ENCODE data around the gene MCM5. TPM values are rescaled to one million over a fixed set of nuclear protein-coding genes. Genes with fewer than 3 reads are reported as not detected.

The MCM5 gene
- total and polyA plus RNA-seq, 9 donors, result 22.8 to 46.9 (median 36.3) TPM

GRCh38 chr22:35377735-35378134, 22.2 kb upstream of the MCM5 start:
- Histone ChIP-seq H3K27me3 (ENCODE audit: control insufficient read depth, insufficient read depth, low read length) (peaks cover 2% of the 10 kb centered on the region), H3K4me1 (ENCODE audit: control insufficient read depth, insufficient read depth, low read length) (peaks cover 36% of the 10 kb centered on the region), H3K9me3 (replicated peaks; ENCODE audit: control insufficient read depth, low read depth, low read length) (no peaks in the 10 kb centered on the region), H3K27ac (ENCODE audit: low read length) (no peak overlapping the region), H3K36me3 (ENCODE audit: control insufficient read depth, insufficient read depth, low read length) (no peaks in the 10 kb centered on the region), H3K4me3 (ENCODE audit: low read length) (no peak overlapping the region)
- WGBS (ENCODE audit: insufficient coverage), result 78% methylated on average over 2 of the region's 3 CpGs
- peak; percentile 29 for DNase-seq

- Histone ChIP-seq H3K4me1 (ENCODE audit: control insufficient read depth, insufficient read depth, low read length) (peaks cover 36% of the 10 kb centered on the region), H3K9me3 (replicated peaks; ENCODE audit: control insufficient read depth, low read depth, low read length) (no peaks in the 10 kb centered on the region), H3K36me3 (ENCODE audit: control insufficient read depth, insufficient read depth, low read length) (peaks cover 5% of the 10 kb centered on the region), H3K4me3 (ENCODE audit: low read length) (no peak overlapping the region), H3K27me3 (ENCODE audit: control insufficient read depth, insufficient read depth, low read length) (peaks cover 2% of the 10 kb centered on the region), H3K27ac (ENCODE audit: low read length) (no peak overlapping the region)
- whole genome bisulfite sequencing (ENCODE audit: insufficient coverage), result 100% methylated on average over 1 of the region's 3 CpGs
- DNase-seq, result no peak
These were observed 21.3 kb upstream of the MCM5 start for GRCh38 chr22:35378621-35379020.

DNA sequence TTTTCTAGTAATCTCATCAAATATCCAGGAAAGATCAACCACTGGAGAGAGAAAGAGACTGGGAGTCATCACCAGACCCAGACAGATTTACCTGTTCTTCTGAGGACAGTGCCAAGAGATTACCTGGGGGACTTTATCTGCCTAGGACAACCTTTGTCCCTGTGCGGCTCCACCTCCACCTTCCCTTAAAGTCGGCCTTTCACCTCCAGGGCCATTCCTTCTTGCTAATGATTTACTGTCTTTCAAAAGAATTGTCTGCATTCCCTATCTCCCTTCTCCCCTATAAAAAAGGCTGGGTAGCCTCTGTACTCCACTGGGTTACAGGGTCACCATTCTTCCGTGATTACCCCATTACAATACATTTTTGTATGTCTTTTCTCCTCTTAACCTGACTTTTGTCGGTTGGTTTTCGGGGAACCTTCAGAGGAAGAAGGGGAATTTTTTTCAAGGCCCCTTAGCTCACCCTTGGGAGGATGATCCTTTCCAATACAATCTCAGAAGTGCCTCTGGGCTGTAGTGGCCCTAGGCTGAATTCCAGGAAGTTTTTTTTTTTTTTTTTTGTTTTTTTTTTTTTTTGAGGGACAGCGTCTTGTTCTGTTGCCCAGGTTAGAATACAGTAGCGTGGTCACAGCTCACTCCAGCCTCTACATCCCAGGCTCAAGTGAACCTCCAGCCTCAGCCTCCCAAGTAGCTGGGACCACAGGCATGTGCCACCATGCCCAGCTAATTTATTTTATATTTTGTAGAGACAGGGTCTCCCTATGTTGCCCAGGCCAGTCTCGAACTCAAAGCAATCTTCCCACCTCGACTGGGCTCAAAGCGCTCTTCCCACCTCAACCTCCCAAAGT, 20.6 kb upstream of the MCM5 start:
- H3K36me3 ChIP-seq (ENCODE audit: control insufficient read depth, insufficient read depth, low read length), result peaks cover 5% of the 10 kb centered on the region
- WGBS (ENCODE audit: insufficient coverage), result 96% methylated on average over 5 of the region's 10 CpGs
- H3K27me3 ChIP-seq (ENCODE audit: control insufficient read depth, insufficient read depth, low read length), result peaks cover 2% of the 10 kb centered on the region
- DNase-seq, result no peak
- H3K27ac ChIP-seq (ENCODE audit: low read length), result no peak overlapping the region
- peaks cover 36% of the 10 kb centered on the region for H3K4me1 ChIP-seq (ENCODE audit: control insufficient read depth, insufficient read depth, low read length)
- H3K9me3 ChIP-seq (replicated peaks; ENCODE audit: control insufficient read depth, low read depth, low read length), result no peaks in the 10 kb centered on the region
- H3K4me3 ChIP-seq (ENCODE audit: low read length), result no peak overlapping the region

DNA sequence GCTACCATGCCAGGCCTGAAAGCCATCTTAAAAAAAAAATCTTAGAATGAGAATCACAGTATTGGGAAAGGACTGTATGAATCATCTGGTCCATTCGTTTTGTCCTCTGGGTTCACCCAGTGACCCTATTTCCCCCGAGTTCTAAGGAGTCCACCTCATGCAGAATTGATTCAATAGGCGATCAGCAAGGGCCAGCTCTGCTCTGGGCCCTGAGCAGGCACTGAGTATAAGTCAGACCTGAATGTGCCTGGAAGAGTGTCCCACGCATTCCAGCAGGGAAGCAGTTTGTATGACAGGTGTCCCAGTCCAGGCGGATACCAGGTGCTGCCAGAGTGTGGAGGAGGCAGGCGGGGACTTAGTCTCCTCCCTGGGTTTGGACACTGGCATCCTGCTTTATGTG, 19.9 kb upstream of the MCM5 start:
- Histone ChIP-seq H3K4me3 (ENCODE audit: low read length) (no peak overlapping the region), H3K27me3 (ENCODE audit: control insufficient read depth, insufficient read depth, low read length) (peaks cover 2% of the 10 kb centered on the region), H3K9me3 (replicated peaks; ENCODE audit: control insufficient read depth, low read depth, low read length) (no peaks in the 10 kb centered on the region), H3K4me1 (ENCODE audit: control insufficient read depth, insufficient read depth, low read length) (peaks cover 36% of the 10 kb centered on the region), H3K27ac (ENCODE audit: low read length) (no peak overlapping the region), H3K36me3 (ENCODE audit: control insufficient read depth, insufficient read depth, low read length) (peaks cover 5% of the 10 kb centered on the region)
- no peak for DNase-seq
- WGBS (ENCODE audit: insufficient coverage), result 89% methylated on average over 6 of the region's 6 CpGs

- Histone ChIP-seq H3K4me3 (ENCODE audit: low read length) (peak within 1 kb of the TSS; percentile 48), H3K27me3 (ENCODE audit: control insufficient read depth, insufficient read depth, low read length) (peaks cover 2% of the 10 kb centered on the region), H3K9me3 (replicated peaks; ENCODE audit: control insufficient read depth, low read depth, low read length) (no peaks in the 10 kb centered on the region), H3K36me3 (ENCODE audit: control insufficient read depth, insufficient read depth, low read length) (peaks cover 5% of the 10 kb centered on the region), H3K4me1 (ENCODE audit: control insufficient read depth, insufficient read depth, low read length) (peaks cover 34% of the 10 kb centered on the region), H3K27ac (ENCODE audit: low read length) (peak within 1 kb of the TSS; percentile 63)
- under 1% methylated on average over 32 of the region's 47 CpGs for WGBS (ENCODE audit: insufficient coverage)
- DNase-seq, result peak; percentile 92
These were observed 19.2 kb upstream of the MCM5 start, which contains the start of gene HMOX1 for GRCh38 chr22:35380537-35381423. Gene HMOX1, plus strand, starts transcription at chr22:35381096. Its CDS starts 78 bp downstream, at chr22:35381174.

DNA sequence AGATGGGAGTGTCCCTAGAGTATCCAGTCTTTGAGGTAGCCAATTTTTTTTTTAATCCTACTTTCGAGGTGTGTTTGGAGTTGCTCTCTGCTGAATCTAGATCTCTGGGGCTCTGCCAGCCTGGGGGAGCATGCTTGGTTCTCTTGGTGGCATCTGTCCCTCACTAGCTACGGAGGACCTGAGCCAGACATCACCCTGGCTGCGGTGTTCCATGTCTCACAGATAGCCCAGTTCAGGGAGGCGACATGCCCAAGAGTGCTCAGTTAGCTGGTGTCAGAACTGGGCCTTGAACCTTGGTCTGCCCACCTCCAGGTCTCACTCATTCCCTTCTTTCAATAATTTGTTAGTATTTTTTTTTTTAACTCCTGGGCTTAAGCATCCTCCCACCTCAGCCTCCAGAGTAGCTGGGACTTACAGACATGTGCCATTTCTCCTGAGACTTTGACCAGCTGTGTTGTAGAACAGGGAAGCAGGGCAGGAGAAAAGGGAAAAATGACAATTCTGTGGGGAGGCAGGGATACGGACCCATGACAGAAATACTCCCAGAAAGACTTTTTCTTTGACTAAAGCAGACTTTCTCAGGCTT, 18.4 kb upstream of the MCM5 start:
- Histone ChIP-seq H3K9me3 (replicated peaks; ENCODE audit: control insufficient read depth, low read depth, low read length) (no peaks in the 10 kb centered on the region), H3K27me3 (ENCODE audit: control insufficient read depth, insufficient read depth, low read length) (peaks cover 2% of the 10 kb centered on the region), H3K36me3 (ENCODE audit: control insufficient read depth, insufficient read depth, low read length) (peaks cover 6% of the 10 kb centered on the region), H3K27ac (ENCODE audit: low read length) (peak overlapping the region; percentile 56), H3K4me3 (ENCODE audit: low read length) (peak overlapping the region; percentile 48), H3K4me1 (ENCODE audit: control insufficient read depth, insufficient read depth, low read length) (peaks cover 32% of the 10 kb centered on the region)
- WGBS (ENCODE audit: insufficient coverage), result 33% methylated on average over 1 of the region's 5 CpGs
- DNase-seq, result peak; percentile 26

DNA sequence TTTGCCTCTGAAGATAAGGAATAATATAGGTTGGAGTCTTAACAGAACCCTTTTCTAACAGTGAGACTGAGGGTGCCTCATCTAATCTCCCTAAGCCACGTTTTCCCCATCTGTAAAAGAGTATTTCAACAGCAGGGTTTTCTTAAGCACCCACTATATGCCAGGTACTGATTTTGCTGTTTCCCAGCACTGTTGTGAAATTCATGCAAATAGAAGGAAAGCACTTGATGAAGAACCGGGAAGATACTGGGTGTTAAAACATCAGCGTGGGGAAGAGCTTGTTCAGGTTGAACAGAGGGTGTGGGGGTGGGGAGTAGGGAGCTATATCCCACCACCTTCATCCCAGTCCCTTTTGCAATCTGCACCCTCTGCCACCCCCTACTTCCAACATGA, 16.3 kb upstream of the MCM5 start:
- DNase-seq, result no peak
- 40% methylated on average over 1 of the region's 3 CpGs for WGBS (ENCODE audit: insufficient coverage)
- Histone ChIP-seq H3K9me3 (replicated peaks; ENCODE audit: control insufficient read depth, low read depth, low read length) (no peaks in the 10 kb centered on the region), H3K4me3 (ENCODE audit: low read length) (no peak overlapping the region), H3K27me3 (ENCODE audit: control insufficient read depth, insufficient read depth, low read length) (peaks cover 2% of the 10 kb centered on the region), H3K27ac (ENCODE audit: low read length) (no peak overlapping the region), H3K36me3 (ENCODE audit: control insufficient read depth, insufficient read depth, low read length) (peaks cover 11% of the 10 kb centered on the region), H3K4me1 (ENCODE audit: control insufficient read depth, insufficient read depth, low read length) (peaks cover 16% of the 10 kb centered on the region)

DNA sequence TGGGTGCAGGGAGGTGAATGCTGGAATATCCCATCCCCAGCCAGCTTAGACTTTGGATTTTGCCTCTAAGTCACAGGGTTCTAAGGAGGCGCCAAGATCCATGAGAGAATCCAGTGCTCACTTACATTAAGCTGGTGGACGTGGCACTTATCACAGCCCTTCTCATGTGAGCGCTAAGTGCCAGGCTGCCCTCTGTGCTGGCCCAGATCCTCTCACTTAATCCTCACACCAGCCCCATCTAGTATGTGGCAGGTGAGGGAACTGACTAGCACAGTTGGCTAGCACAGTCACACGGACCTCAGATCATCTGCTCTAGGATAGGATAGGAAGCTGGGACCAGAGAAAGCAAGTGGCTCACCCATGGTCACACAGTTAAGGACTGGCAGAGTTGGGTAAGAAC, 15.4 kb upstream of the MCM5 start:
- no peak overlapping the region for H3K4me3 ChIP-seq (ENCODE audit: low read length)
- 100% methylated on average over 1 of the region's 4 CpGs for WGBS (ENCODE audit: insufficient coverage)
- no peak overlapping the region for H3K27ac ChIP-seq (ENCODE audit: low read length)
- H3K36me3 ChIP-seq (ENCODE audit: control insufficient read depth, insufficient read depth, low read length), result peaks cover 11% of the 10 kb centered on the region
- H3K9me3 ChIP-seq (replicated peaks; ENCODE audit: control insufficient read depth, low read depth, low read length), result no peaks in the 10 kb centered on the region
- peaks cover 2% of the 10 kb centered on the region for H3K27me3 ChIP-seq (ENCODE audit: control insufficient read depth, insufficient read depth, low read length)
- peaks cover 14% of the 10 kb centered on the region for H3K4me1 ChIP-seq (ENCODE audit: control insufficient read depth, insufficient read depth, low read length)
- DNase-seq, result no peak

- peaks cover 11% of the 10 kb centered on the region for H3K36me3 ChIP-seq (ENCODE audit: control insufficient read depth, insufficient read depth, low read length)
- 74% methylated on average over 4 of the region's 6 CpGs for WGBS (ENCODE audit: insufficient coverage)
- H3K4me3 ChIP-seq (ENCODE audit: low read length), result no peak overlapping the region
- no peaks in the 10 kb centered on the region for H3K9me3 ChIP-seq (replicated peaks; ENCODE audit: control insufficient read depth, low read depth, low read length)
- no peak overlapping the region for H3K27ac ChIP-seq (ENCODE audit: low read length)
- H3K4me1 ChIP-seq (ENCODE audit: control insufficient read depth, insufficient read depth, low read length), result peaks cover 11% of the 10 kb centered on the region
- no peak for DNase-seq
- peaks cover 2% of the 10 kb centered on the region for H3K27me3 ChIP-seq (ENCODE audit: control insufficient read depth, insufficient read depth, low read length)
These were observed 14.9 kb upstream of the MCM5 start for GRCh38 chr22:35384975-35385588.

Data from muscle of leg (tissue), 11 donors.